ENCODE results near the gene PSMC6.

DNA sequence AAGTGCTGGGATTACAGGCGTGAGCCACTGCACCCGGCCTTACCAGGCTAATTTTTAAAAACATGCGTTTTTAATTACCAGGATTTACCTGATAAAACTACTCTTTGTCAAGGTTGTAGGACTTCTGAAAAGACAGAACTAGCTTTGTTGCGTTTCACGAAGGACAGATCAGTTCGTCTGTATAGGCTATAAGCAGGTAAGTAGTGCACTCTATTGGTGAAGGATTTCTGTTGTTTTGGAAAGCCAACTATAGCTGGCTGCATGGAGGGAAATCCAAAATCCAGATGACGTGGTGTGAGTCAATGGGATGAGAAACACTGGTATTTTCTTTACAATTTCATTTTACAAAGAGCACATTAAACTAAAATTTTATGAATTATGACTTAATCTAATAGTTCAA, 69.8 kb downstream of the PSMC6 start:
- TF ChIP-seq, protein P1, sequence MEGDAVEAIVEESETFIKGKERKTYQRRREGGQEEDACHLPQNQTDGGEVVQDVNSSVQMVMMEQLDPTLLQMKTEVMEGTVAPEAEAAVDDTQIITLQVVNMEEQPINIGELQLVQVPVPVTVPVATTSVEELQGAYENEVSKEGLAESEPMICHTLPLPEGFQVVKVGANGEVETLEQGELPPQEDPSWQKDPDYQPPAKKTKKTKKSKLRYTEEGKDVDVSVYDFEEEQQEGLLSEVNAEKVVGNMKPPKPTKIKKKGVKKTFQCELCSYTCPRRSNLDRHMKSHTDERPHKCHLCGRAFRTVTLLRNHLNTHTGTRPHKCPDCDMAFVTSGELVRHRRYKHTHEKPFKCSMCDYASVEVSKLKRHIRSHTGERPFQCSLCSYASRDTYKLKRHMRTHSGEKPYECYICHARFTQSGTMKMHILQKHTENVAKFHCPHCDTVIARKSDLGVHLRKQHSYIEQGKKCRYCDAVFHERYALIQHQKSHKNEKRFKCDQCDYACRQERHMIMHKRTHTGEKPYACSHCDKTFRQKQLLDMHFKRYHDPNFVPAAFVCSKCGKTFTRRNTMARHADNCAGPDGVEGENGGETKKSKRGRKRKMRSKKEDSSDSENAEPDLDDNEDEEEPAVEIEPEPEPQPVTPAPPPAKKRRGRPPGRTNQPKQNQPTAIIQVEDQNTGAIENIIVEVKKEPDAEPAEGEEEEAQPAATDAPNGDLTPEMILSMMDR (IDR thresholded peaks at IDR 0.05) = peak in 1 of 7 experiments; percentile 29
- no peak for TF ChIP-seq EP300 (IDR thresholded peaks at IDR 0.05)
- no peak for TF ChIP-seq POLR2A (IDR thresholded peaks at IDR 0.05)
